Left lobe of liver (tissue), 2 donors: Measurements from ENCODE around the gene ANKRD44. TPM values are rescaled to one million over a fixed set of nuclear protein-coding genes. Genes with fewer than 3 reads are reported as not detected.

Experiments
- ATAC-seq: fragments of 200-7000 bp; cut with Tn5 transposase; one replicate; pipeline ENCODE4 v1.9.1; 2020; ENCODE audit warnings: mild to moderate bottlenecking, moderate library complexity
- DNase-seq: peaks from one replicate; pipeline ENCODE4 v3.0.0-alpha.2; 2020; ENCODE audit warnings: low spot score
- total RNA-seq: library from RNA; stranded (reverse); gene quantifications from one replicate; pipeline ENCODE4 v1.2.1, GENCODE V29; 2021
- donor health status: DM: no; HTN: no; CAD: no; lungs with moderate emphysema.
- donor health status: DM: no; HTN: yes; CAD: no.

ANKRD44 gene
- total RNA-seq, 1 donor from 2014 or later, result 7.9 TPM

GRCh38 chr2:197211881-197212342 lies 98.7 kb downstream of the ANKRD44 start:
- no peak for DNase-seq
- no peak for ATAC-seq

- DNase-seq, result no peak
- no peak for ATAC-seq
Observed at GRCh38 chr2:197210430-197210829, 100.2 kb downstream of the ANKRD44 start.

- ATAC-seq (no peak), DNase-seq (no peak)
Observed at GRCh38 chr2:197209742-197210408, 100.7 kb downstream of the ANKRD44 start.

DNA sequence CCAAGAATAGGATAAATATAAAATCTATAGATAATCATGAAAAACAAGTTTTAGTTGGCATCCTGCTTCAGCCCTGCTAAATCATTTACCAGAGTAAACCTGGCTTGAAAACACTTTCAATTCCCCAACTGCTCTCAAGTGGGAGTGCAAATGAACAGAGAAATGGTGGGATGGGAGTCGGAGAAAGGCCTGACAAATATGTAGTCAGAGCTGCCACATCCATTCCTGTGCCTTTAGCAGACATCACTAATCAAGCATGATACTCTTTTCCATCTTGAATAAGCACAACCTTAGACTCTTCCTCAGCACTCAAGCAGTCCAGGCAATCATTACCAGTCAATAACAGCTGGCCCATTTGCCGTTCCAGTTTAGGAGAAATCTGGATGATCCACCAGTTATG lies 101.3 kb downstream of the ANKRD44 start:
- DNase-seq, result no peak
- ATAC-seq, result peak; percentile 30

- ATAC-seq, result no peak
- DNase-seq, result no peak
Observed at GRCh38 chr2:197208841-197209240, 101.7 kb downstream of the ANKRD44 start.

DNA sequence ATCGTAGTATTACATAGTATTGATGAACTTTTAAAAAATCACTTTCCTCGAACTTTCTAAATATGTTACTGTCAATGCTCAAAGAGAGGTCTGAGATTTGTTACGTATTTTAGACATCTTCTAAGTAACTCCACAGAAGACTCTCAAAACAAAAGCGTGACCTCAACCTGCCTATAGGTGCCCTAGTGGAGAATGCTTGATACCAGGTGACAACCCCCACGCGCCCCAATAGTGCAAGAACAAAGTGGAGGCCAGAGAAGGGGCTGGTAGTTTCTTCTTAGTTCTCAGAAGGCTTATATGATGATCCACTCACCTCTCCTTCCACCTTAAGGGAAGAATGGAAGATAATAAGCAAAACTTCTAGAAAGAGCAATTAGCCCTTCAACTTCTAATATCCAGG lies 102.6 kb downstream of the ANKRD44 start:
- ATAC-seq, result no peak
- DNase-seq, result no peak

DNA sequence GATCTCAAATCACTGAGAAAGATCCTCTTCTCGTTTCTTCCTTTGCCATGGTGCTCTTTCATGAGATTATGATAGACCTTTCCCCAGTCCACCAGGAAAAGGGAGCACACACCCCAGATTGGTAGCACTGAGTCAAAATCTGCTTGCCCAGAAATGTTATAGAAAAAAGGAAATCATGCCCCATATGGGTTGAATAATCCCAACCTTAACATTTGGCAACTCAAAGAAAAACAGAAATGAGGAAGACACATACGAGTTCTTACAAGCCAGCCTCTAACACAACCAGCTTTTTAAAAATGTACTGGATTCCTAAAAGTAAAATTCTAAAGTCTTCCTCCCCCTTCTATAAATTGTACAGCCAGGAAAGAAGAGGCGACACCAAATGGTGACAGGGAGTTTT lies 103.0 kb downstream of the ANKRD44 start:
- ATAC-seq (no peak), DNase-seq (no peak)

DNA sequence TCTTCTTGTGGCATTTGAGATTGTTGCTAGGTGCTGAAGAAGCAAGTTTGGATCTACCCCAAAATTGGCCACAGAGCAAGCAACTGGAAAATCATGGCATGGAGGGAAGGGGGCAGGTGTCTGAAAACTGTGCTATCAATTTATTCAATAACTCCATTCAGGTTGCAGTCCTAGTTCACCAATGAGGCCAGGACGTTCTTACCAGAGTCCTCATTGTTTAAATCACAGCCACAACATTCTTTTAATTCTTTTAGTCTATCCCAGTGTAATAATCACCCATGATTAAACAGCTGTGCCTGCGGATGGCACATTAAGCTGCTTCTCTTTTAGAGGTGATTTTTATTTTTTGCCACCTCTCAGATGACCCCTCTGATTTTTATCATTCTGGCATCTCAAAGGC lies 103.5 kb downstream of the ANKRD44 start:
- DNase-seq, result no peak
- ATAC-seq, result no peak

DNA sequence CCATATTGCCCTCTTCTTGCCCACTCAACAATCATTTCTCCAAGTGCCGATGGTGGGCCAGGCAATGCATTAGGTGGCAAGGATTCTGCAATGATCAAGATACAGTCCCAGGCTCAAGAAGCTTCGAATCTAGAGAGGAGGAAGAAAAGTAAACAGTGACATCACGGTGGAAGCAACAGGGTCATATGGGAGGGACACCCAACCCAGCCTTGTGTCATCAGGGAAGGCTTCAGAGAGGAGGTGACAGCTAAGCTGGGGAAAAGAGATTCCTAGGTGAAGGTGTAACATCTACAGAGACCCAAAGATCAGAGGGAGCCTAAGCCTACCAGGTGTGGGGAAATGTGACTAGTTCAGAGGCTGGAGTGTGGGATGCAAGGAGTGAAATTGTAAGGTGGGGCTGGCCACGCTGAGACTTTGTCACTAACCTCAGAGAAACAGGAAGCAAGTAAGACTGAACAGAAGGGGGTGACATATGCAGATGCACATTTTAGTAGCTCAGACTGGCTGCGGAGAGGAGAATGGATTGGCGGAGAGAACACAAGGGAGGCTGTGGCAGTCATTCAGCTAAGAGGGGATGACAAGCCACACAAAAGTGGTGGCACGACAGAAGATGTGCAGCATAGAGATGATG lies 104.9 kb downstream of the ANKRD44 start:
- ATAC-seq (no peak), DNase-seq (no peak)

- ATAC-seq (peak; percentile 86), DNase-seq (no peak)
Observed at GRCh38 chr2:197204519-197205250, 105.9 kb downstream of the ANKRD44 start.

DNA sequence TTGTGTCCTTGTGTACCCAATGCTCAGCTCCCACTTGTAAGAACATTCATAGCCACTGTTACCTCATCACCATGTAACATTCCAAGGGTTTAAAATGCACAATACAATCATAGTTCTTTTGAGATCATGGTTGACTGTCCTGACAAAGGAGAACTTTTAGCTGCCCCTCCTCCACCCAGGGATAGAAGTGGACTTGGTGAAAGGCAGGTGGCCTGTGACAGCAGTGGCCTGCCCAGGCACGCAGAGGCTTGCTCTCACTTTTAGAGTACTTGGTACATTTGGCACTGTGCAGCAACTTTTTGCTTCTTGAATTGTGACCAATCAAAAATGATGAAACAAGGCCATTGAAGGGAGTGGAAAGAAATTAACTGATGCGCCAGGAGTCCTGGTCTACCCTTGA lies 108.7 kb downstream of the ANKRD44 start:
- DNase-seq, result no peak
- no peak for ATAC-seq

- no peak for ATAC-seq
- DNase-seq, result no peak
Observed at GRCh38 chr2:197200762-197201058, 109.9 kb downstream of the ANKRD44 start.

GRCh38 chr2:197200051-197200761 lies 110.4 kb downstream of the ANKRD44 start:
- ATAC-seq, result no peak

DNA sequence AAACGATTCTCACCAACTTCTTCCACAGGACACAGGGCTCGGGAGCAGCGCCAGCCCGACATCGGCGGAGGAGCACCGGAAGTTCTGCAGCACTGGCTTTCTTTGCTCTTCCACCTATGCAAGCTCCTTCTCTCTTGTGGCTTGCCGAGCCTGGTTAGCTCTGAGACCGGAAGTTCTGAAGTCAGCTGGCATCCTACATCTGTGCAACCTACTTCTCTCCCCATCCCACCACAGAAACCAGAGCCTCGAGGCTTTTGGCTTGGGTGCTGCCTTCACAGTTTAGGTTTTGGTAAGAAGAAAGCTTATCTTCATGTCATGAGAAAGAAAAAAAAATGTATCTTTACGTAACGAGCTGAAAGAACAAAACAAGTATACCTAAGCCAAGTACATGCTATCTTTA lies 111.7 kb downstream of the ANKRD44 start:
- ATAC-seq (peak; percentile 49), DNase-seq (peak; percentile 56)

More at GRCh38 chr2:197200051-197200761, 110.4 kb downstream of the ANKRD44 start:
- DNase-seq, result no peak

GRCh38 chr2:197197895-197198311 lies 112.7 kb downstream of the ANKRD44 start:
- ATAC-seq (no peak), DNase-seq (no peak)

DNA sequence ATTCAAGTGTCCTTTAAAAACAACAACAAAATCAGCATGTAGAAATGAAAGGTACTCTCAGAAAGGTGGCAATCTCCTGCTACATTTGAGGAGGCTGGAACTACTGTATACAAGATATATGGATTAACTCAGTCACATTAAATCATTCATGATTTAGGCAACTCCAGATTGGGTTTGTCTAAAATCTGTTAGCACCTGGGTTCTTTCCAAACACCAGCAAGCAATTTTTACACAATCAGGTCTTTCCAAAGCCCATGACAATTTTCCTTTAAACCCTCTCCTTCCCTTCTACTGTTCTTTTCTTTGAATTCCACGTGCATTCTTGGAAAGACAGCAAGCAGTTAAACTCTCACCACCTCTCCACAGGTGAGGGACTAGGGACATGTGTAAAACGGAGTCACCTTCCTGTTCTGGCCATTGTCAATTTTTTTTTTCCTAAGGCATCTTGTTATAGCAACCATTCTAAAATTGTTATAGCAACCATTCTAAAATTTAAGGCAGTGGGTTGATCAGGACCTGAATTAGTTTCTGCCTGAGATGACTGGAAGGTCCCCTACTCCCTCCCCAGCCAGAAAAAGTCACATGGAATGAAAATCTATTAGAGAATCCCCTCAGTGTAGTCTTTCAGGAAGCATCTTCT lies 113.9 kb downstream of the ANKRD44 start:
- ATAC-seq, result no peak
- no peak for DNase-seq

DNA sequence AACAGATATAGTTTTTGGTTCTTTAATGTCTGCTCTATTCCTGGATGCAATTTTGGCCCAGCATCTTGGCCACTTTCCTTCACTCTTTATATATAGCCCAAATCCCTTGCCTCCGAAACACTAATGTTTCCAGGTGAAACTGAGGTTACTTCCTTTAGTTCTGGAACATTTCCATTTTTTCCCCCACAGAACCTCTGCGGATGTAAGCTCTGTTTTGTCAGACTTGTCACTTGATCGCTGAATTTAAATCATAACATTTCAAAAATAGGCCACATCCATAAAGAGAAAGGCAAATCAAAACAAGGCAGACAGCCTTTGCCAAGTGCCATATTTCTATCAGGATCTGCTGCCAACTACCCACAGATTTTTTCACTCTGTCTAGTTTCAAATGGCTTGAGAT lies 115.1 kb downstream of the ANKRD44 start:
- DNase-seq (no peak), ATAC-seq (no peak)

- DNase-seq (no peak), ATAC-seq (no peak)
Observed at GRCh38 chr2:197191940-197192322, 118.6 kb downstream of the ANKRD44 start.

DNA sequence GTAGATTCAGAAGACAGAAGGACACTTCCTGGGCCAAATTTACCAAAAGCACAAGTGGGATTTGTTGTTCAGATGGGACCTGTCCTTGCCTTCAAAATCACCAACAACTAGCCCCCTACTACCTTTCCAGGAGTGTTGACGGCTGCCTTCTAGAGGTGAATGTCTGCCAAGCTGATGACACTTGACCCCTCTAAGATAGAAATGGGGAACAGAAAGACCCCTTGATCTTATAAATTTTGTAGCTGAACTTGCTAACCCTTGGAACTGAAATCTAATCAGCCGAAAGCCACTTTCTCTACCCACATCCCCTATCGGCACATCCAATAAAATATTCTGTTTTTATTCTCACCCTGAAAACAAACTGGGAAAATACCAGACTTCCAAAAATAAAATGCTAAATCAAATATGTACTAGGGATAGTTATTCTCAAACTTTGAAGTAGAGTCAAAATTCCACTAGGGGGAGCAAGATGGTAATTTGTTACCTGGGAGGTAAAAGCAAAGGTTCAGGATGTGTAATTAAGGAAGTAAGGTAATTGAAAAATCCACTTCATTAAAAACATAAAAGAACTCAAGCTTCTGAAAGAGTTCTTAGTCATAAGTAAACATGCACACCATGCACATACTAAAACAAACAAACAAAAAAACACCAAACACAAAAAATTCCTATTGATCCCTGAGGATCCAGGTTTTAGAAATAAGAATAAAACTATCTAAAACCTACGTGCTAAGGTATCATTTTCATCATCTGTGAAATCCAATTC lies 119.2 kb downstream of the ANKRD44 start:
- peak; percentile 82 for ATAC-seq
- no peak for DNase-seq

DNA sequence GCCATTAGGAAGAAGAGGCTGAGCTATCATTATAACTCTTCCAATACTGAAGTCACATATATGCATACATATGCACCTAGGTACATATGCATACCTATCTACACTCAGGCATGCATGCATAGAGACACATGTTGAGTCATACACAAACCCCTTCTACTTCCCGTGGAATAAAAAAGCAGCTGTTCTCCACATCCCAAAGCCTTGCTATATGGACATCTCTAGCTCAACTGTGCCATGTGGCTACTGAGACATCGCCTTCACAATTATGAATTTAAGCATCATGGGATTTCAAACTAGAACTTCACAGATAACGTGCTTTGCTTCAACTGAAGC lies 120.5 kb downstream of the ANKRD44 start:
- ATAC-seq, result no peak

More for the DNA sequence above, 120.5 kb downstream of the ANKRD44 start:
- DNase-seq, result no peak
